ENCODE results near the gene EFCAB8.
"Not testable (repeated sequence)": the region's sequence is repeated elsewhere in the genome, so short reads cannot be mapped to it uniquely, and the experiment has no call there.

Gene EFCAB8

GRCh38 chr20:32957459-32957858 lies 98.7 kb downstream of the EFCAB8 start:
- no peak for DNase-seq (ENCODE audit: low spot score)

- no peak for DNase-seq (ENCODE audit: low spot score)
These were observed 99.9 kb downstream of the EFCAB8 start for GRCh38 chr20:32958574-32958973.

- DNase-seq (ENCODE audit: low spot score): no peak
These were observed 100.9 kb downstream of the EFCAB8 start for GRCh38 chr20:32959351-32960221.

- DNase-seq (ENCODE audit: low spot score): no peak
These were observed 101.4 kb downstream of the EFCAB8 start for GRCh38 chr20:32960222-32960518.

GRCh38 chr20:32960849-32961731 lies 102.4 kb downstream of the EFCAB8 start:
- no peak for DNase-seq (ENCODE audit: low spot score)

GRCh38 chr20:32962053-32962452 lies 103.3 kb downstream of the EFCAB8 start:
- no peak for DNase-seq (ENCODE audit: low spot score)

GRCh38 chr20:32962646-32963045 lies 103.9 kb downstream of the EFCAB8 start:
- not testable (repeated sequence) for DNase-seq (ENCODE audit: low spot score)

- no peak for DNase-seq (ENCODE audit: low spot score)
These were observed 104.5 kb downstream of the EFCAB8 start for GRCh38 chr20:32963176-32963575.

GRCh38 chr20:32964575-32964974 lies 105.9 kb downstream of the EFCAB8 start:
- DNase-seq (ENCODE audit: low spot score): no peak

GRCh38 chr20:32965115-32965514 lies 106.4 kb downstream of the EFCAB8 start:
- no peak for DNase-seq (ENCODE audit: low spot score)

GRCh38 chr20:32965581-32966373 lies 107.1 kb downstream of the EFCAB8 start:
- DNase-seq (ENCODE audit: low spot score): no peak

- DNase-seq (ENCODE audit: low spot score): no peak
These were observed 107.7 kb downstream of the EFCAB8 start for GRCh38 chr20:32966382-32966781.

GRCh38 chr20:32966881-32967781 lies 108.4 kb downstream of the EFCAB8 start:
- DNase-seq (ENCODE audit: low spot score): no peak

GRCh38 chr20:32967961-32968457 lies 109.3 kb downstream of the EFCAB8 start:
- DNase-seq (ENCODE audit: low spot score): no peak

- no peak for DNase-seq (ENCODE audit: low spot score)
These were observed 109.9 kb downstream of the EFCAB8 start for GRCh38 chr20:32968478-32969241.

- DNase-seq (ENCODE audit: low spot score): no peak
These were observed 110.8 kb downstream of the EFCAB8 start for GRCh38 chr20:32969356-32970114.

GRCh38 chr20:32970115-32970972 lies 111.6 kb downstream of the EFCAB8 start:
- DNase-seq (ENCODE audit: low spot score): no peak

GRCh38 chr20:32970973-32971300 lies 112.2 kb downstream of the EFCAB8 start:
- DNase-seq (ENCODE audit: low spot score): no peak

- DNase-seq (ENCODE audit: low spot score): no peak
These were observed 113.0 kb downstream of the EFCAB8 start for GRCh38 chr20:32971703-32972161.
